Calu3 (cell line): Measurements from ENCODE around the gene SP6. TPM values are rescaled to one million over a fixed set of nuclear protein-coding genes. Genes with fewer than 3 reads are reported as not detected.

ENCODE experiments used
- BruUV-seq: library from RNA; stranded (reverse); fragments of 400-500 nt; replicated peaks from 2 replicates; lab custom pipeline; 2021; lab: Mats Ljungman, UMichigan
- CTCF ChIA-PET: fragments of 300-600 bp; sonication (Branson Sonifier 250); formaldehyde crosslinking; loops from one replicate; lab custom pipeline; 2022; ENCODE audit warnings: antibody characterized with exemption; lab: Charles Lee
- DNase-seq: peaks from one replicate; pipeline ENCODE4 v3.0.0; 2022
- H3K27ac Mint-ChIP-seq: one replicate; pipeline ENCODE4 v1.8.0; 2022; ENCODE audit warnings: mixed read lengths; ENCODE audit not compliant: unreplicated experiment
- H3K27me3 Mint-ChIP-seq: one replicate; pipeline ENCODE4 v1.8.0; 2022; ENCODE audit warnings: mixed read lengths; ENCODE audit not compliant: unreplicated experiment
- H3K36me3 Mint-ChIP-seq: one replicate; pipeline ENCODE4 v1.8.0; 2022; ENCODE audit warnings: mild to moderate bottlenecking, moderate library complexity, mixed read lengths; ENCODE audit not compliant: insufficient read depth, unreplicated experiment
- H3K4me1 Mint-ChIP-seq: one replicate; pipeline ENCODE4 v1.8.0; 2022; ENCODE audit warnings: mild to moderate bottlenecking, low read depth, mixed read lengths; ENCODE audit not compliant: unreplicated experiment
- H3K4me3 Mint-ChIP-seq: one replicate; pipeline ENCODE4 v1.8.0; 2022; ENCODE audit warnings: mild to moderate bottlenecking, low read depth, moderate library complexity, mixed read lengths; ENCODE audit not compliant: unreplicated experiment
- H3K9me3 Mint-ChIP-seq: one replicate; pipeline ENCODE4 v1.8.0; 2022; ENCODE audit warnings: low read depth, mixed read lengths; ENCODE audit not compliant: unreplicated experiment
- intact Hi-C: fragments of 100-400 bp; cut with micrococcal nuclease; formaldehyde crosslinking; loops from one replicate; pipeline ENCODE4 v1.10.0; 2022; ENCODE audit not compliant: unreplicated experiment
- total RNA-seq: library from RNA; stranded (reverse); gene quantifications from 2 replicates; pipeline ENCODE4 v1.2.3, GENCODE V29; 2022
- TF ChIP-seq, protein P1 (sequence below): fragments of 200-600 bp; IDR thresholded peaks from one replicate; pipeline ENCODE4 v1.8.0; 2022; ENCODE audit warnings: antibody characterized with exemption; ENCODE audit not compliant: unreplicated experiment

SP6 gene
- total RNA-seq, 1 experiment from 2014 or later, result 1.1 TPM

GRCh38 chr17:47882695-47883588 lies 32.0 kb upstream of the SP6 start:
- H3K36me3 Mint-ChIP-seq, result peaks cover 4% of the 10 kb centered on the region
- peaks cover 9% of the 10 kb centered on the region for H3K4me1 Mint-ChIP-seq
- no peaks in the 10 kb centered on the region for H3K9me3 Mint-ChIP-seq
- CTCF ChIA-PET, result interaction anchor here (1.3 kb wide), 1 partner anchor 42 kb away, joined by 4 read pairs; the partner anchor contains the start of gene SCRN2
- DNase-seq, result no peak
- H3K27me3 Mint-ChIP-seq, result peaks cover 64% of the 10 kb centered on the region
- intact Hi-C loops, result no loop called here
- TF ChIP-seq, protein P1, sequence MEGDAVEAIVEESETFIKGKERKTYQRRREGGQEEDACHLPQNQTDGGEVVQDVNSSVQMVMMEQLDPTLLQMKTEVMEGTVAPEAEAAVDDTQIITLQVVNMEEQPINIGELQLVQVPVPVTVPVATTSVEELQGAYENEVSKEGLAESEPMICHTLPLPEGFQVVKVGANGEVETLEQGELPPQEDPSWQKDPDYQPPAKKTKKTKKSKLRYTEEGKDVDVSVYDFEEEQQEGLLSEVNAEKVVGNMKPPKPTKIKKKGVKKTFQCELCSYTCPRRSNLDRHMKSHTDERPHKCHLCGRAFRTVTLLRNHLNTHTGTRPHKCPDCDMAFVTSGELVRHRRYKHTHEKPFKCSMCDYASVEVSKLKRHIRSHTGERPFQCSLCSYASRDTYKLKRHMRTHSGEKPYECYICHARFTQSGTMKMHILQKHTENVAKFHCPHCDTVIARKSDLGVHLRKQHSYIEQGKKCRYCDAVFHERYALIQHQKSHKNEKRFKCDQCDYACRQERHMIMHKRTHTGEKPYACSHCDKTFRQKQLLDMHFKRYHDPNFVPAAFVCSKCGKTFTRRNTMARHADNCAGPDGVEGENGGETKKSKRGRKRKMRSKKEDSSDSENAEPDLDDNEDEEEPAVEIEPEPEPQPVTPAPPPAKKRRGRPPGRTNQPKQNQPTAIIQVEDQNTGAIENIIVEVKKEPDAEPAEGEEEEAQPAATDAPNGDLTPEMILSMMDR, result no peak
- no peak overlapping the region for H3K4me3 Mint-ChIP-seq
- H3K27ac Mint-ChIP-seq, result no peak overlapping the region
- no TSS peak for BruUV-seq

- DNase-seq, result no peak
- Mint-ChIP-seq H3K4me1 (peaks cover 10% of the 10 kb centered on the region), H3K4me3 (no peak overlapping the region), H3K36me3 (peaks cover 4% of the 10 kb centered on the region), H3K27me3 (peaks cover 71% of the 10 kb centered on the region), H3K9me3 (no peaks in the 10 kb centered on the region), H3K27ac (no peak overlapping the region)
- intact Hi-C loops, result no loop called here
- CTCF ChIA-PET, result interaction anchor here (1.2 to 1.3 kb wide), 2 partner anchors 8 to 41 kb away, joined by 4 to 5 read pairs; partner anchors contain the start of gene SCRN2
- TF ChIP-seq, protein P1, result no peak
- no TSS peak for BruUV-seq
Measured at GRCh38 chr17:47882247-47882646, 31.3 kb upstream of the SP6 start.

GRCh38 chr17:47879776-47880454 lies 29.0 kb upstream of the SP6 start:
- H3K4me3 Mint-ChIP-seq, result no peak overlapping the region
- CTCF ChIA-PET, result interaction anchor here (0.6 to 0.9 kb wide), 3 partner anchors 10 to 67 kb away, joined by 3 read pairs; partner anchors contain the start of gene SP2
- no peak for DNase-seq
- TF ChIP-seq, protein P1, result no peak
- no peaks in the 10 kb centered on the region for H3K9me3 Mint-ChIP-seq
- intact Hi-C loops, result no loop called here
- no TSS peak for BruUV-seq
- peaks cover 10% of the 10 kb centered on the region for H3K4me1 Mint-ChIP-seq
- peaks cover 85% of the 10 kb centered on the region for H3K27me3 Mint-ChIP-seq
- peaks cover 4% of the 10 kb centered on the region for H3K36me3 Mint-ChIP-seq
- H3K27ac Mint-ChIP-seq, result no peak overlapping the region

- CTCF ChIA-PET, result interaction anchor here (0.5 to 0.7 kb wide), 4 partner anchors 17 to 1768 kb away, joined by 3 read pairs; partner anchors contain the start of genes SCRN2 and SP2
- intact Hi-C loops, result no loop called here
- no peak overlapping the region for H3K27ac Mint-ChIP-seq
- H3K4me3 Mint-ChIP-seq, result no peak overlapping the region
- peaks cover 10% of the 10 kb centered on the region for H3K4me1 Mint-ChIP-seq
- no peak for DNase-seq
- peaks cover 4% of the 10 kb centered on the region for H3K36me3 Mint-ChIP-seq
- no peaks in the 10 kb centered on the region for H3K9me3 Mint-ChIP-seq
- BruUV-seq, result no TSS peak
- TF ChIP-seq, protein P1, result no peak
- peaks cover 85% of the 10 kb centered on the region for H3K27me3 Mint-ChIP-seq
Measured at GRCh38 chr17:47879028-47879585, 28.1 kb upstream of the SP6 start.
